Kidney epithelial cell (primary cell): ENCODE results near the gene NEK1. TPM values are rescaled to one million over a fixed set of nuclear protein-coding genes. Genes with fewer than 3 reads are reported as not detected.

Experiments used
- DNase-seq: peaks from one replicate; pipeline ENCODE4 v3.0.0-alpha.2; 2010; ENCODE audit warnings: low read depth
- H3K27me3 ChIP-seq: 2 replicates; pipeline ENCODE4 v1.6.0; 2011; ENCODE audit warnings: low read length; ENCODE audit not compliant: control insufficient read depth, insufficient read depth
- H3K36me3 ChIP-seq: 2 replicates; pipeline ENCODE4 v1.5.1; 2011; ENCODE audit warnings: low read length; ENCODE audit not compliant: control insufficient read depth, insufficient read depth
- H3K4me3 ChIP-seq: 2 replicates; pipeline ENCODE4 v1.5.1; 2011; ENCODE audit warnings: low read depth, mild to moderate bottlenecking, control low read depth, low read length
- total RNA-seq: library from RNA; depleted of rRNA; stranded (reverse); fragments of >200 nt; gene quantifications from 2 replicates; pipeline ENCODE4 v1.2.3, GENCODE V29; 2015
- TF ChIP-seq, protein P1 (sequence below): IDR thresholded peaks from 2 replicates; pipeline ENCODE4 v1.5.1; 2011; ENCODE audit warnings: mild to moderate bottlenecking, moderate library complexity, low read length, control low read depth, inconsistent platforms; ENCODE audit not compliant: insufficient read depth, poor library complexity, severe bottlenecking

Gene NEK1
- total RNA-seq, 1 donor from 2014 or later = 13.2 TPM

DNA sequence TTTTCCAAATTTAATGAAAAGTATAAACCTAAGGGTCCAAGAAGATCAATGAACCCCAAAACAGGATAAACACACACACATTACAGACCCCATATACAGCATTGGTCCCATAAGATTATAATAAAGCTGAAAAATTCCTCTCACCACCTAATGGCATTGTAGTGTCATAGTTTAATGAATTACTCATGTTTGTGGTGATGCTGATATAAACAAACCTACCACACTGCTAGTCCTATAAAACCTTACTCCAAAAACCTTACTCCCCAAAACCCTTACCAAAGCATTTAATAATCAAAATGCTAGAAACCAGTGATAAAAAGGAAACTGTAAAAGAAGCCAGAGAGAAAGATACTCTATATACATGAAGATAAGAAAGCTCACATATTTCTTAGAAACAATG lies 193.5 kb downstream of the NEK1 start:
- H3K27me3 ChIP-seq = no peaks in the 10 kb centered on the region
- H3K4me3 ChIP-seq = no peak overlapping the region
- DNase-seq = no peak

DNA sequence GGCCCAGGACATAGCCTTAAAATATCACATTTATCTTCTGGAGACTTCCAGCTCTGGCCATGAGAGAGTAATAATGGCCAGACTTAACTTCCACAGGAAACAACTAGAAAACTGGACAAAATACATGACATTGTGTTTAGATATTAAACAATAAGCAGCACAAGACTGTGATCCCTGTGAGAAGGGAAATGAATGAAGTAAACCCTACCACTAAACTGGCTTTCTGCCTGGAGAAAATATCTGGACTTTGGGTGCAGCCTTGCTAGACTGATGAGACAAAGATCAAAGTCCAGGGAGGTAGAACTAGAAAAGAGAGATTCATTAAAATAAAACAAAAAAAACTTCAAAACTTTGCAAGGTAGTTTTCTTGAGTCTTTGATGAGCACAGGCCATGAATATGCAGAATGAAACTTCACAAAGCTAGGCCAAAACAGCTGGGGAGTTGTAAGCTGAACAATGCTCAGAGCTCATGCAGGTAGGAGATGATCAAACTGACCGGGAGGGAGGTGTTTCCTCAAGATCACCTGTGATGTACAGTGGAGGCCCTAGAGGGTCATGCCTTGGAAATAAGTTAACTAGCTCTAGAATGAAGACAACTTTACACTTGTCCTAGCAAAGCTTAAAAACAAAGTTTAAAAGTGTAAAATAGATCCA lies 194.6 kb downstream of the NEK1 start:
- no peaks in the 10 kb centered on the region for H3K36me3 ChIP-seq
- no peak overlapping the region for H3K4me3 ChIP-seq
- no peak for DNase-seq
- TF ChIP-seq, protein P1, sequence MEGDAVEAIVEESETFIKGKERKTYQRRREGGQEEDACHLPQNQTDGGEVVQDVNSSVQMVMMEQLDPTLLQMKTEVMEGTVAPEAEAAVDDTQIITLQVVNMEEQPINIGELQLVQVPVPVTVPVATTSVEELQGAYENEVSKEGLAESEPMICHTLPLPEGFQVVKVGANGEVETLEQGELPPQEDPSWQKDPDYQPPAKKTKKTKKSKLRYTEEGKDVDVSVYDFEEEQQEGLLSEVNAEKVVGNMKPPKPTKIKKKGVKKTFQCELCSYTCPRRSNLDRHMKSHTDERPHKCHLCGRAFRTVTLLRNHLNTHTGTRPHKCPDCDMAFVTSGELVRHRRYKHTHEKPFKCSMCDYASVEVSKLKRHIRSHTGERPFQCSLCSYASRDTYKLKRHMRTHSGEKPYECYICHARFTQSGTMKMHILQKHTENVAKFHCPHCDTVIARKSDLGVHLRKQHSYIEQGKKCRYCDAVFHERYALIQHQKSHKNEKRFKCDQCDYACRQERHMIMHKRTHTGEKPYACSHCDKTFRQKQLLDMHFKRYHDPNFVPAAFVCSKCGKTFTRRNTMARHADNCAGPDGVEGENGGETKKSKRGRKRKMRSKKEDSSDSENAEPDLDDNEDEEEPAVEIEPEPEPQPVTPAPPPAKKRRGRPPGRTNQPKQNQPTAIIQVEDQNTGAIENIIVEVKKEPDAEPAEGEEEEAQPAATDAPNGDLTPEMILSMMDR = no peak
- no peaks in the 10 kb centered on the region for H3K27me3 ChIP-seq

More for the DNA sequence above, 193.5 kb downstream of the NEK1 start:
- TF ChIP-seq, protein P1 = no peak
- H3K36me3 ChIP-seq = no peaks in the 10 kb centered on the region

DNA sequence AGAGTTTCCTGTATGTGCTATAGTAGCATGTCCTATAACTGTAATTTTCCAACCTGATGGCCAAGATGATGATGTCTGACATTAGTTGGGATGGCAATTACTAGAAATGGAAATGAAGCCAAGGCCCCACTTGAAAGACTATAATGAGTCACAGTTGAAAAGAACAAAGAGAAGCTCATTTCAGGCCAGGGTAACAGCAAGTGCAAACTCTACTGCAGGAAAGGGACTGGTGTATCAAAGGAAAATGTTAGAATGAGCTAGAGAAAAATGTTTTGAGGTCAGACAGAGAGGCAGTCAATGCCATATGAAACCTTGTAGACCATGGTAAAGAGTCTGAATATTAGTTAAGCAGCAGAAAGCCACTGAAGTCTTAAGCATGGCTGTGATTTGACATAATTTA lies 195.4 kb downstream of the NEK1 start:
- Histone ChIP-seq H3K27me3 (no peaks in the 10 kb centered on the region), H3K36me3 (no peaks in the 10 kb centered on the region), H3K4me3 (no peak overlapping the region)
- TF ChIP-seq, protein P1 = no peak
- DNase-seq = no peak

DNA sequence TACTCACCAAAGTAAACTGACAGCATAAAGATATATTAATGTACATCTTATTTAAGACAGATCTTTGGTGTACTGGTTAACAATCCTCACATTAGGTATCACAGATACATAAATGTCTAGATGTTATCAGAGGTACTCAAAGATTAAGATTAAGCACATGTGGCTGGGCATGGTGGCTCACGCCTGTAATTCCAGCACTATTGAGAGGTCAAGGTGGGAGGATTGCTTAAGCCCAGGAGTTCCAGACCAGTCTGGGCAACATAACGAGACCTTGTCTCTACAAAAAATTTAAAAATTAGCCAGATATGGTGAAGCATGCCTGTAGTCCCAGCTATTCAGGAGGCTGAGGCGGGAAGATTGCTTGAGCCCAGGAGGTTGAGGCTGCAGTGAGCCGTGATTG lies 195.9 kb downstream of the NEK1 start:
- Histone ChIP-seq H3K27me3 (no peaks in the 10 kb centered on the region), H3K36me3 (no peaks in the 10 kb centered on the region), H3K4me3 (no peak overlapping the region)
- TF ChIP-seq, protein P1 = no peak
- DNase-seq = no peak

DNA sequence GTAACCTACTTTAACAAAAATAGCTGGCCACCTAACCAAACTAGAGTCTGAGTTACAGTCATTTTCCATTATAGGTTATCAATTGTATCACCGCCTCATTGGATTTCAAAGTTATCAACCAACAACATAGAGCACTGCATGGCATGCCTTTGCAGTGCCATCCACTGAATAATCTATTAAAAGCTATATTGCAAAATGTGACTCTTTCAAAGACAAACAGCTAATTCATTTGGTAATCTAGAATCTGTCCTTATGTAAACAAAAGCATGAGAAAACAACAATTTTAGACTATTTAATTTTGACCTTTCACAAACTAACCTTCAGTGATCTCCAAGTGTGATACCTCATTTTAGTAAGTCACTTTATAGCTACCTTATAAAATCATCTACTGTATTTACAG lies 197.5 kb downstream of the NEK1 start:
- Histone ChIP-seq H3K4me3 (no peak overlapping the region), H3K27me3 (no peaks in the 10 kb centered on the region), H3K36me3 (no peaks in the 10 kb centered on the region)
- TF ChIP-seq, protein P1 = no peak
- no peak for DNase-seq

DNA sequence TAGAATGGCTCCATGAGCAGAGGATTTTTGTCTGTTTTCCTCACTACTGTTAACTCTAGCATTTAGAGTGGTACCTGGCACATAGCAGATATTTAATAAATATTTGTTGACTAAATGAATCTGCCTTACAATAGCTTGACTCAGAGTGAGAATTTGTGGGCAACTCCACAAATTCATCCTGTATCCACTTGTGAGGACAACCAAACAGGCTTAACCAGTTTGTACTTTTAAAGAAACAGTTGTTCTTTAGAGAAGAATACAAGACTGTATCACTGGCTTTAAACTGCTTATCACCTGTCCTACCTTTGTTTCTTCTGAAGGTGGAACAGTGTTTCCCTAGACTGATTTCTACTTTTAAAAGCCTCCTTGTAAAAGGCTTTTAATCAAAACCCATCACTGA lies 200.3 kb downstream of the NEK1 start:
- TF ChIP-seq, protein P1 = no peak
- no peaks in the 10 kb centered on the region for H3K27me3 ChIP-seq
- no peak overlapping the region for H3K4me3 ChIP-seq
- no peaks in the 10 kb centered on the region for H3K36me3 ChIP-seq
- no peak for DNase-seq
